SIG-M5 treated with dmso at 0.1 percent for 504 hours (cell line): ENCODE data around the gene FFAR1.

ENCODE experiments used
- DNase-seq: peaks from one replicate; lab custom pipeline; 2025; ENCODE audit not compliant: unreplicated experiment; lab: John Stamatoyannopoulos, UW

Gene FFAR1, protein sequence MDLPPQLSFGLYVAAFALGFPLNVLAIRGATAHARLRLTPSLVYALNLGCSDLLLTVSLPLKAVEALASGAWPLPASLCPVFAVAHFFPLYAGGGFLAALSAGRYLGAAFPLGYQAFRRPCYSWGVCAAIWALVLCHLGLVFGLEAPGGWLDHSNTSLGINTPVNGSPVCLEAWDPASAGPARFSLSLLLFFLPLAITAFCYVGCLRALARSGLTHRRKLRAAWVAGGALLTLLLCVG (N-terminal part only)

DNA sequence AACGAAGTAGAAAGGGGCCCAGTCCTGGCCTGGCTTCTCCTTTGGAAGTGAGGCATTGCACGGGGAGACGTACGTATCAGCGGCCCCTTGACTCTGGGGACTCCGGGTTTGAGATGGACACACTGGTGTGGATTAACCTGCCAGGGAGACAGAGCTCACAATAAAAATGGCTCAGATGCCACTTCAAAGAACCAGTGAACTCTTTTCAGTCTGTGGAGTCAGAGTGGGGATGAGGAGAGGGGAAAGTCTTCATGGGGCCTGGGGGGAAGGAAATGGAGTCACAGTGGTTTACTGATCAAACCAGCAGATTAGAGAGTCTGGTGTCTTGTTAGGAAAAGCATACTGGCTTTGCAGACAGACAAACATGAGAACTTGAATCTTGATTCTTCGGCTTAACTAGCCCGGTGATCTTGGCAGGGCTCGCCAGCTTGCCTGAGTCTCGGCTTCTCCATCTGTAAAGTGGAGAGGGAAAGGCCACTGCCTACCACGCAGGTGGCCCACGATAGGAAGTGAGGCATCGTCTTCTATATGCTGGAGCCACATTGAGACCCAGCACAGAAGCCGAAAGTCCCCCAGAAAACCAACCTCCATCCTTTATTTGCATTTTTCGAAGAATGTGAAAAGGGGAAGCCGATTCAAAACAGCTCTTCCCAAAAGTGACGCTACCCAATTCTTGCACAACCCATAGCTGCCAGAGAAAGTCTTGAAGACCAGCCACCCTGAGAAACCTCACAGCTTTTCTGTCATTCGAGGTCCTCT is at the start of gene FFAR1:
Gene FFAR1, plus strand, starts transcription at position 732 of the 759 bp plus-strand sequence. CDS start 3,650 bp downstream, outside the sequence.
- DNase-seq, result peak; percentile 82

DNA sequence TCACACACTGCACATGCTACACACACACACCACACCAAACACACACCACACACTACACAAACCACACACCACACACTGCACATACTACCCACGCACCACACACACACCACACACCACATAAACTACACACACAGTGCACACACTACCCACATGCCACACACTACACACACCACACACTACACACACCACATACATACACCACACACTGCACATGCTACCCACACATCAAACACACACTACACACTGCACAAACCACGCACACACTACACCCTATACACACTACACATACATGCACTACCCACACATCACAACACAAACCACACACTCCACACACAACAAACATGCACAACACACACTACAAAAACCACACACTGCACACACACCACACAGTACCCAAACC is 49.8 kb upstream of the FFAR1 start:
- no peak for DNase-seq

DNA sequence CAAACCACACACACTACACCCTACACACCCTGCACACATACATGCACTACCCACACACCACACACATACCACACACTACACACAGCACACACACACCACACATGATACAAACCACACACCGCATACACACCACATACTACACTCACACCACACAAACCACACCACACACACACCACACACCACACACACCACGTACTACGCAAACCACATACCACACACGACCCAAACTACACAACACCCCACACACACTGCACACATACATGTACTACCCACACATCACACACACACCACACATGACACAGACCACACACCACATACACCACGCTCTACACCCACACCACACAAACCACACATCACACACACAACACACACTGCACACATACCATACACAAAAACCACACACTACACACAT is 49.1 kb upstream of the FFAR1 start:
- no peak for DNase-seq

DNA sequence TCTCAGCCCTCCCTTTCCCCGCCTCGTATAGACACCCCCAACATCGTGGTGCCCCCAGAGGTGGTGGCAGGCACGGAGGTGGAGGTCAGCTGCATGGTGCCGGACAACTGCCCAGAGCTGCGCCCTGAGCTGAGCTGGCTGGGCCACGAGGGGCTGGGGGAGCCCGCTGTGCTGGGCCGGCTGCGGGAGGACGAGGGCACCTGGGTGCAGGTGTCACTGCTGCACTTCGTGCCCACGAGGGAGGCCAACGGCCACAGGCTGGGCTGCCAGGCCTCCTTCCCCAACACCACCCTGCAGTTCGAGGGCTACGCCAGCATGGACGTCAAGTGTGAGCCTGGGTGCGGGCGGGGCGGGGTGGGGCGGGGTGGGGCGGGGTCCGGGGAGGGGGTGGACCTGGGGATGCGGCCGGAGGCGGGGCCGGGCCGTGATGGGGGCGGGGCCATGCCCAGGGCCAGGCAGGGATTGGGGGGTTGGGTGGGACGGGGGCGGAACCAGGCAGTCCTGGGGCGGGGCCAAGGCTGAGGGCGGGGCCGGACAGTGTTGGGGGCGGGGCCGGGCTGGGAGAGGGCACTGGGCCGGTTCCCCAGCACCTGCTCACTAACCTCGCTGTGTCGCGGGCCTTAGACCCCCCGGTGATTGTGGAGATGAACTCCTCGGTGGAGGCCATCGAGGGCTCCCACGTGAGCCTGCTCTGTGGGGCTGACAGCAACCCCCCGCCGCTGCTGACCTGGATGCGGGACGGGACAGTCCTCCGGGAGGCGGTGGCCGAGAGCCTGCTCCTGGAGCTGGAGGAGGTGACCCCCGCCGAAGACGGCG is 48.0 kb upstream of the FFAR1 start:
- DNase-seq, result no peak

DNA sequence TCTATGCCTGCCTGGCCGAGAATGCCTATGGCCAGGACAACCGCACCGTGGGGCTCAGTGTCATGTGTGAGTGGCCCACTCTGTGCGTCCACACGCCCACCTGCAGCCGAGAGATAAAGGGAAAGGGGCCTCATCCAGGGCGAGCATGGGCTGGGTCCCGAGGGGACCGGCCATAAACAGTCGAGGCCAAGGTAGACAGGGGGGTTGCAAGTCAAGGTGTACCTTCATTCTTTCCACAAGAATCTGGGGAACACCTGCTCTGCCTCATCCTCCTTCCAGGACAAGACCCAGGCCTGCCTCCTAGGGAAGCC is 47.4 kb upstream of the FFAR1 start:
- DNase-seq, result no peak

DNA sequence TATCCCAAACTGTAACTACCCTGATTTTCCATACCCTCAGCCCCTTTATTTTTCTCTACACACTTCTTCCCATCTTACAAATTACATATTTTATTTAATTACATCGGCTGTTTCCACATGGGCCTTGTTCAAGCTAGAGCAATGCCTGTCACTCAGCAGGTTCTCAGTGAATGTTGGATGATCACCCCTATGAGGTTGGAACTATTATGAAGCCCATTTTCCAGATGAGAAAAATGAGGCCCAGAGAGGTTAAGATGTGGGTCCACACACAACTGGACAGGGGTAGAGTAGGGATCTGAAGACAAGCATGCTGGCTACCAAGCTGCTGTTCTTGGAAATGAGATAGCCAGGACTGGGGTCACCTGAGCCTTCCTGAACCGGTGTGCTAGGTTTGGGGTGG is 45.7 kb upstream of the FFAR1 start:
- no peak for DNase-seq

DNA sequence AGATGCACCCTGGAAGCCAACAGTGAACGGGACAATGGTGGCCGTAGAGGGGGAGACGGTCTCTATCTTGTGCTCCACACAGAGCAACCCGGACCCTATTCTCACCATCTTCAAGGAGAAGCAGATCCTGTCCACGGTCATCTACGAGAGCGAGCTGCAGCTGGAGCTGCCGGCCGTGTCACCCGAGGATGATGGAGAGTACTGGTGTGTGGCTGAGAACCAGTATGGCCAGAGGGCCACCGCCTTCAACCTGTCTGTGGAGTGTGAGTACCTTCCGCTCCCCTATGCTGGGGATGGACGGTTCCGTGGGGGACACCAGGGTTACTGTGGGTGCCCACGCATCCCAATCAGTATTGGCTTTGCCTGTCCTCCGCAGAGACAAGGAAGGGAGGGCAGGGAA is 45.3 kb upstream of the FFAR1 start:
- DNase-seq, result no peak

DNA sequence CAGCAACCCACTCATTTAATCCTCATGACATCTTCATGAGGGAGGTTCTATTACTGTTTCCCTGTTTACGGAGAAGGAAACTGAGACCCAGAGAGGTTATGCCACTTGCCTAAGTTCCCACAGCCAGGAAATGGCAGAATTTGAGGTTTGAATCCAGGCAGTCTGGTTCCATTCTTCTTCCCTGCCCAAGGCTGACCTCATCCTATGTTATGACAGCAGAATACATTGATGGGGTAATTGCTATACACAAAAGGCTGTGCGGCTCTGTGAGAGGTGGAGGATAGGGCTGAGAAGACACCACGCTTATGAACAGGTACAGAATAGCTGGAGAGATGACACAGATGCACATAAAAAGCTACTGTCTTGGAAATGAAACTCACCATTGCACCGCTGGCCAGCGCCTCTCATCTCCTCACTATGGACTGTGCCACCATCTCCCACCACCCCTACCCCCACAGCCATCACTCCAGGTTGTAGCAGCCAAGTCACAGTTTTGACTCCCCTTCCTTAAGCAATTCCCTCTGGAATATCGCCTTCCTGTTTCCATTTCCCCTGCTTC is 44.3 kb upstream of the FFAR1 start:
- no peak for DNase-seq

DNA sequence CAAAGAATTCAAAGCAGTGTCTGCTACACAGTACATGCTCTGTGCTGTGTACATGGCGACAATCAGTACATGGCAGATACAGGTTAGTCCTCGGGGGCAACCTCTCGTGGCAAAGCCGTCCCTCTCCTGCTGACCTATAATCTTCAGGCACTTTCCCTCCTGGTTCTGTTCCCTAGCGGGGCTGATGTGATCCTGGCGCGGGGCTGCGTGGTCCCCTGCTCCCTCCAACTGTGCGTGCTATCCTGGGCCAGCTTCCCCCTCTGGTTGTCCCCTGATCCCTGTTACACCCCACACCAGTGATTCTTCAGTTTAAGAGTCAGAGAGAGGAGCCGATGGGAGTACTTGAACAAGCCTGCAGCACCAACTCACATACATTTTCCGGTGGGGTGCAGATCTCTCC is 43.7 kb upstream of the FFAR1 start:
- no peak for DNase-seq

DNA sequence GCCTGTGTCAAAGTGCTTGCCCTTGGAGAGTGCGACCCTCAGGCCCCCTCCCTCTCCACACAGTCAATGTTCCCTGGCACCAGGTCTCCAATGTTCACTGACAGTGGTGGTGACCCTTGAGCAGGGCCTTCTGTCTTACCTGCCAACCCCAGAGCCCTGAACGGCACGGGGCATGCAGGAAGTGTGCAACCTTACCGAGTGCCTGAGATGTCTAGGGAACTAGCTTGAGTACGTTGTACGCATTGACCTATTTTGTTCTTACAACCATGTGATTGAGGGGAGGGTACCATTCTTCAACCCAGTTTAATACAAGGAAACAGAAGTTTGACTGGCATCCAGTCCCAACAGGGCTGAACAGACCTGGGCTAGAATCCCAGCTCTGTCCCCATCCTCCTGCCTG is 42.5 kb upstream of the FFAR1 start:
- no peak for DNase-seq

DNA sequence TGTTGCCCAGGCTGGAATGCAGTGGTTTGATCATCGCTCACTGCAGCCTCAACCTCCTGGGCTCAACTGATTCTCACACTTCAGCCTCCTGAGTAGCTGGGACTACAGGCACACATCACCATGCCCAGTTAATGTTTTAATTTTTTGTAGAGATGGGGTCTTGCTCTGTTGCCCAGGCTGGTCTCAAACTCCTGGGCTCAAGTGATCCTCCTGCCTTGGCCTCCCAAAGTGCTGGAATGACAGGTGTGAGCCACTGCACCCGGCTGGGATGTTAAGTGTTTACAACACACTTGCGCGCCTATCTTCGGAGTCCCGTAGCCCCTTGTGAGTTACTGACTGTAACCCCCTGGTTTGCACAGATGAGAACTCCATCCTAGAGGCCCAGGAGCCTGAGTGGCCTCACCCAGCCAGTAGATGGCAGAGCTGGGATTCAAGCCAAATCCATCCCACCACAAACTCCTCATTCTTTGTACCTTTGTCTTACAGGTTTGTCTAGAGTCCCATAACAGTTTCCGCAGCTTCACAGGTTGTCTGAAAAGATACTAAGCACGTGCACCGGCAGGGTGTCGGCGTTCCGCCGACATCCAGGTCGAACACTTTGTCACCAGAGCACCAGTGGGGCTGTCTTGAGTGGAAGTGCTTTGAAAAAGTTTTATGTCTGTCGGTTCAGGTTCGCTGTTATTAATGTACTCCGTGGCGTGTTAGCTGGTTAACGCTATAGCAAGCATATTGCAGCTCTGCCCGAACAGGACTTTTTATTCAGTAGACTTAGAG is 41.0 kb upstream of the FFAR1 start:
- no peak for DNase-seq

DNA sequence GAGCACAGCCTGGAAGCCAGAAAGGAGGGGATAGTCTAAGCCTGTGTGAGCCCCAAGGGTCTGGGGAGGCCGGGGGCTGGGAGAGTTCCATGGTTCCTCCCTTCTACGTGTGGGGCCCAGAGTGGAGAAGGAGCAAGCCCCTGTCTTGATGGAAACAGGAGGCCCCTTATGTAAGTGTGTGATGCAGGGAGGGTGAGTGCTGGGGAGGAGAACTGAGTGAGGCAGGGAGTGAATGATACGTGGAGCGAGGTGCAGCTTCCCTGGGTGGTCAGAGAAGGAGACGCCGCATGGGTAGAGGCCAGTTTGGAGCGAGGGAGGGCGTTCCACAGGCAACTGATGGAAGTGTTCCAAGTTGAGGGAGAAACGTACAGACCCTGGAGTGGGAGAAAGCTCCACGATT is 39.8 kb upstream of the FFAR1 start:
- DNase-seq, result no peak

DNA sequence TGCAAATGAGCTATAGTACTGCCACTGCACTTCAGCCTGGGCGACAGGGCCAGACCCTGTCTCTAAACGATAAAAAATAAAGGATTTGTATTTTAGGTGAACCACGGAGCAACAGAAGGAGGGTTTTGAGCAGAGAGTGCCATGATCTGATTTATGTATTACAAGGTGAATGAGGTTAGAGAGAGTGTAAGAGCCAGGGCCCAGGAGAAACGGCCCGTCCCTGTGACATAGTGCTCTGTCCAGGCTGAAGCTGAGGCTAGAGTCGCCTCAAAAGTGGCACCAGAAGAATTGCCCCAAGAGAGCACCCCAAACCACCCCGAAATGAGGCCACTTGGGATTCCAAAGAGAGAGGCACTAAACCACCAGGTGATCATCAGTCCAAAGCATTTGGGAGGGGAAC is 38.8 kb upstream of the FFAR1 start:
- DNase-seq, result no peak

DNA sequence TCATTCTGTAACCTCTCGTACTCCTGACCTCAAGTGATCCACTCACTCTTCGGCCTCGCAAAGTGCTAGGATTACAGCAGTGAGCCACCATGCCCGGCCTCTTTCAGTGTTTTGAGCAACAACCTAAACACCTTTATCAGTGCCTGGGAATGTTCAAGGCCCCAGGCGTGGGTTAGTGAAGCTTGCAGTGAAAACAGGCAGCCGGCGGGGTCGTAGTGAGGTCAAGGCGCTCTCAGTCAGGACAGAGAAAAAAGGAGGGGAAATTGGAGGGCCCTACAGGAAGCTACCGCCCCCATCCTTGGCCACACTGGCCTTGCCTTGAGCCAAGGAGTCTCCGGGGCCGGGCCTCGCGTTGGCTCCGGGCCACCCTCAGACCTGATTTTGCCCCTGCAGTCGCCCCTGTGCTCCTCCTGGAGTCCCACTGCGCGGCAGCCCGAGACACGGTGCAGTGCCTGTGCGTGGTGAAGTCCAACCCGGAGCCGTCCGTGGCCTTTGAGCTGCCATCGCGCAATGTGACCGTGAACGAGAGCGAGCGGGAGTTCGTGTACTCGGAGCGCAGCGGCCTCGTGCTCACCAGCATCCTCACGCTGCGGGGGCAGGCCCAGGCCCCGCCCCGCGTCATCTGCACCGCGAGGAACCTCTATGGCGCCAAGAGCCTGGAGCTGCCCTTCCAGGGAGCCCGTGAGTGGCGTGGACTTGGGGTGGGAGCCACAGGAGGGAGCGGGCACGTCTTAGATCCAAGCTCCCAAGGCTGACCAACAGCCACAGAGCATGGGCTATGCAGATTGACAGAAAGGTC is 38.0 kb upstream of the FFAR1 start:
- no peak for DNase-seq

DNA sequence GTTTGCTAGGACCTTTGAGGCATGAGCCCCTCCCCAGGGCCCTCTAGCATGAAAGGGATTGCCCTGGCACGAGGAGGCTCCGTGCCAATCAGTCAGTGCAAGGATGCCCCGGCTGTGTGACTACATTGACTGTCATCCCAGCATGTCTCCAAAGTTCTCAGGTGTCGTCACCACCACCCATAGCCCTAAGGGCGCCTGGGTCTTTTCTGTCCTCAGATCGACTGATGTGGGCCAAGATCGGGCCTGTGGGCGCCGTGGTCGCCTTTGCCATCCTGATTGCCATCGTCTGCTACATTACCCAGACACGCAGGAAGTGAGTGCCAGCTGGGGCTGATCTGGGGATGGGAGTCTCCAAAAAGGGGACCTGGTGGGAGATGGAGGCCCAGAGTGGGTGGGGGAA is 37.4 kb upstream of the FFAR1 start:
- no peak for DNase-seq

DNA sequence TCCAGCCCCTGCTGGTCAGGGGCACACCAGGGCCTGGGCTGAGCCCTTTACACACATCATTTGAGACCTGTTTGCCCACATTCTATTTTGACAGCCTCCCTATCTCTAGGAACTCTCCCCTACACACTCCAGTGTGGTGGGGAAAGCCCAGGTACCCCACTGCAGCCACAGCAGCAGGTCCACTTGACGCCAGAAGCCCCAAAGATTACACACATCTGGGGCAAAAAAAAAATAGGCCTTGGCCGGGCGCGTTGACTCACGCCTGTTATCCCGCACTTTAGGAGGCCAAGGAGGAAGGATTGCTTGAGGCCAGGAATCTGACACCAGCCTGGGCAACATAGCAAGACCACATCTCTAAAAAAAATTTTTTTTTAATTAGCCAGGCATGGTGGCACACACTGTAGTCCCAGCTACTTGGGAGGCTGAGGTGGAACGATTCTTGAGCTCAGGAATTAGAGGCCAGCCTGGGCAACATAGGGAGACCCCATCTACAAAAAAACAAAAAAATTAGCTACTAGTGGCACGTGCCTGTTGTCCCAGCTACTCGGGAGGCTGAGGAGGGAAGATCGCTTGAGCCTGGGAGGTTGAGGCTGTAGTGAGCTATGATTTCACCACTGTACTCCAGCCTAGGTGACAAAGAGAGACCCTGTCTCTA is 36.8 kb upstream of the FFAR1 start:
- no peak for DNase-seq

DNA sequence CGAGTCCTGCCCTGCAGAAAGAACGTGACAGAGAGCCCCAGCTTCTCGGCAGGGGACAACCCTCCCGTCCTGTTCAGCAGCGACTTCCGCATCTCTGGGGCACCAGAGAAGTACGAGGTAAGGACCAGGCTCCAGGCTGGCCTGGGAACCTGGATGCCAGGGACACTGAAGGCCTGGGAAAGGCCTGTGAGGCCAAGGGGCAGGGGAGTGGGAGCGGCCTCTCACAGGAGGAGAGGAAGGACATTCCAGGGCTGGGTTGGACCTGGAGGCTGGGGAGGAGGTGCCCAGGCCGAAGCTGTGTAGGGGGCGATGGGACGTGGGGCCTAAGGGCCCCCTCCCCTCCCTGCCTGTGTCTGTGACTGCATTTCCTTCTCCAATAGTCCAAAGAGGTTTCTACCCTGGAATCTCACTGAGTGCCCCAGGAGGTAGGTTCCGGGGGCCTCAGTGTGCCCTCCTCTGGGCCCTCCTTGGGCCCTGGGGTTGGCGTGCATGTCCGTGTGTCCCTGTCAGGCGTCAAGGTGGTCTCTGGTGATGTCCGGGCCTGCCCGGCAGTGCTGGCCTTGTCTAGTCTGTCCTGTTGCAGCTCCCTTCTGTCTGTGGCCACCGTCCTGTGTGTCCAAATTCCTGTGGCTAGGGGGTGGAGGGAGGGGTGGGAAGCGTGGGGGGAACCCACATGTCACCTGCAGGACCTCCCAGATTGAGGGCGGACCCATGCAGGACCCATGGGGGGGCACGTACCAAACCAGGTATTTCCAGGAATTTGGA is 35.6 kb upstream of the FFAR1 start:
- DNase-seq, result no peak

DNA sequence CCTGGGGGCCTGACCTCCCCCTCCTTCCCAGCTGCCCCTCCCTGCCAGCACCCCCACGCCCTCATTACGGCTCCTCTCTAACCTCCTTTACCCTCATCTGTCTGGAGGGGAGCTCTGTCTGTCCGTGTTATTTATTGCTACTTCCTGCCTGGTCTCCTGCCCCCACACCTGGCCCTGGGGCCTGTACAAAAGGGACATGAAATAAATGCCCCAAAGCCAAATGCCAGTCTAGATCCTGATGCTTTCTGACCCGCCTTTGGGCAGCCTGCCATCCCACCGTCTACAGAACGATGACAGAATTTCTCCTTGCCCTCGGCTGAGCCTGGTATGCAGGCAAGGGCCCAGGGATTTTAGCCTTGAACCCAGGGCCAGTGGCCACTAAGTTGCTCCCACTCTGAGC is 34.1 kb upstream of the FFAR1 start:
- DNase-seq, result no peak

DNA sequence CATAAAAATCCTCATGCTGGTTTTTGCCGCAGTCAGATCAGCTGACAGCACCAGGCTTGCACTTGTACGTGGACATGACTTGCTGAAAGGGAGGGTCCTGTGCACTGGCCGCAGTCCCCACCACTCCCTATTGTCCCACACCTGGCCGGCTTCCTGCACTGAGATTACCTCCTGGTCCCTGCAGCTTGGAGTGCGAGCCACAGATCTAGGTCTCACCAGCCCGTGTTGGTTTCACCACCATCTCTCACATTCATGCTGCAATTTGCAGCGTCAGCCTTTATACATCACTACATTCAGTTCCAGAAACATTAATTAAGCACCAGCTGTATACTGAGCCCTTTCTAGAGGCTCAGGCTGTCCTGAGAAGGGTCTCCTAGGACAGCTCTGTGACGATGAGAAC is 33.7 kb upstream of the FFAR1 start:
- no peak for DNase-seq
